ENCODE measurements around the gene PROSER1.
"Not testable (repeated sequence)": the region's sequence is repeated elsewhere in the genome, so short reads cannot be mapped to it uniquely, and the experiment has no call there.

Gene PROSER1

DNA sequence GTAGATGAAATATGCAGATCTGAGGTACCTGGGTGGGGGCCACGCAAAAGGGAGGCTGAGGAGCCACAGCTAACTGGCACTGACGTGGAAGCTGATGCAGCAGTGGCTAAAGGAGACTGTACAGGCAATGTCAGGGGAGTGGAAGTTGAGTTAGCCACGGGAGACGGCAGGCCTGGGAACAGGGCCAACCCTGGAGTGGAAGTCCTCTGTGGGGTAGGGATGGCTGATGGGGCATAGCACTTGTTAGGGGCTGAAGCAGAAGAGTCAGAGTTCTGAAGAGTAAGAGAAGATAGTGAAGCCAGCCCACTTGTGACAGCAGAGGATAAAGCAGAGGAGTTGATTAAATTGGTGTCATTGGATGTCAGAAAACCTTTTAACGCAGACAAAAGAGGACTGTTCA lies 24.4 kb downstream of the PROSER1 start:
- H3K27me3 Mint-ChIP-seq = no peaks in the 10 kb centered on the region
- peaks cover 0 to 2% of the 10 kb centered on the region in 2 donors for H3K4me1 Mint-ChIP-seq
- no peak overlapping the region for H3K4me3 Mint-ChIP-seq
- H3K27ac Mint-ChIP-seq = no peak overlapping the region
- DNase-seq = no peak
- H3K36me3 Mint-ChIP-seq = peaks cover 44 to 63% of the 10 kb centered on the region in 2 donors
- no peak for ATAC-seq (replicated peaks)
- no peaks in the 10 kb centered on the region for H3K9me3 Mint-ChIP-seq

DNA sequence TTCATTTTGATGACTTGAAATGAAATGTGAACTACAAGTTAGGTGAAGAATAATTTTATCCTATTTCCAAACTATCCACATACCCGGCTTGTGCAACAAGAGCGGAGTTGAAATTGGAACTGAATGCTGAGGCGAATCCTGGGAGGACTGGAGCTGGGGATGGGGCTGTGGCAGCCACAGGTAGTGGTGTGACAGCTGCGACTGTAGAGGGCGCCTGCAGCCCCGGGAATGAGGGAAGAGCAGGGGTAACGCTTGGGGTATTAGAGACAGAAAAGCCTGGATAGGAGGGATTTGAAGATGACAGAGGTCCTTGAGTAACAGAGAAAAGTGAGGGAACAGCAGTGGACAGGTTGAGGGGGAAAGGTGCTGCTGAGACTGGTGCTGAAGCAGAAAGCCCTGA lies 25.3 kb downstream of the PROSER1 start:
- H3K9me3 Mint-ChIP-seq = no peaks in the 10 kb centered on the region
- DNase-seq = no peak
- H3K36me3 Mint-ChIP-seq = peaks cover 48 to 62% of the 10 kb centered on the region in 2 donors
- H3K4me3 Mint-ChIP-seq = no peak overlapping the region
- no peak for ATAC-seq (replicated peaks)
- peaks cover 0 to 2% of the 10 kb centered on the region in 2 donors for H3K4me1 Mint-ChIP-seq
- no peaks in the 10 kb centered on the region for H3K27me3 Mint-ChIP-seq
- H3K27ac Mint-ChIP-seq = peak overlapping the region; percentile 14

DNA sequence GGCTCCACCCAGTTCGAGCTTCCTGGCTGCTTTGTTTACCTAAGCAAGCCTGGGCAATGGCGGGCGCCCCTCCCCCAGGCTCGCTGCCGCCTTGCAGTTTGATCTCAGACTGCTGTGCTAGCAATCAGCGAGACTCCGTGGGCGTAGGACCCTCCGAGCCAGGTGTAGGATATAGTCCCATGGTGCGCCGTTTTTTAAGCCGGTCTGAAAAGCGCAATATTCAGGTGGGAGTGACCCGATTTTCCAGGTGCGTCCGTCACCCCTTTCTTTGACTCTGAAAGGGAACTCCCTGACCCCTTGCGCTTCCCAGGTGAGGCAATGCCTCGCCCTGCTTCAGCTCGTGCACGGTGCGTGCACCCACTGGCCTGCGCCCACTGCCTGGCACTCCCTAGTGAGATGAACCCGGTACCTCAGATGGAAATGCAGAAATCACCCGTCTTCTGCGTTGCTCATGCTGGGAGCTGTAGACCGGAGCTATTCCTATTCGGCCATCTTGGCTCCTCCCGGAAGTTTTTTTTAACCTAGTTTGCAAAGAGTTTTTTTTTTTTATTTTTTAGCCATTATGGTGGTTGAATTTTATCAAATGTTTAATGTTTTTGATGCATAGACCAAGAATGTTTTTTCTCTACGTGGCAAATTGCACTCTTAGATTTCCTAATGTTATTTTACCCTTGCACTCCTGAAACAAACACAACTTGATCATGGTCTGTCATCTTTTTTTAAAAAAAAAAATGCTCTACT lies 31.3 kb downstream of the PROSER1 start:
- not testable (repeated sequence) for H3K4me1 Mint-ChIP-seq; H3K27ac Mint-ChIP-seq; H3K4me3 Mint-ChIP-seq; DNase-seq; H3K9me3 Mint-ChIP-seq; H3K27me3 Mint-ChIP-seq; ATAC-seq (replicated peaks)
- peaks cover 19 to 36% of the 10 kb centered on the region in 2 donors for H3K36me3 Mint-ChIP-seq

DNA sequence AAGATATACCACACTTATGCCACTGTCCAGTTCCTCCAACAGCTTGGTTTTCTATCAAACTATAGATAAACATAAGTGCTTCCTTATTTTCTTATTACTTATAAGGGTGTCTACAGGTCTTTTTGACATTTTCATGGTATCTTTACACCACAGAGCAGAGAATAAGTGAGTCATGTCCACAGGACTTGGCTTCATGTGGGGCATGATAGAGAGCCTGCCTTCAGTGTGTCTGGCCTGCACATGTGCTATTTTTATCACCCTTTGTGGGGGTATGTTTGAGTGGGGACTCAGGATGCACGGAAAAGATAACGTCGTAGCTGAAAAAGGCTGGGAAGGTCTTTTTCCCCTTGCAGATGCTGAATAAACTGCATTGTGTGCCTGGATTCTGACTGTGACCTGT lies 39.1 kb downstream of the PROSER1 start:
- Mint-ChIP-seq H3K4me1 (peaks cover 0 to 1% of the 10 kb centered on the region in 2 donors), H3K27me3 (peaks cover 5 to 6% of the 10 kb centered on the region in 2 donors)

DNA sequence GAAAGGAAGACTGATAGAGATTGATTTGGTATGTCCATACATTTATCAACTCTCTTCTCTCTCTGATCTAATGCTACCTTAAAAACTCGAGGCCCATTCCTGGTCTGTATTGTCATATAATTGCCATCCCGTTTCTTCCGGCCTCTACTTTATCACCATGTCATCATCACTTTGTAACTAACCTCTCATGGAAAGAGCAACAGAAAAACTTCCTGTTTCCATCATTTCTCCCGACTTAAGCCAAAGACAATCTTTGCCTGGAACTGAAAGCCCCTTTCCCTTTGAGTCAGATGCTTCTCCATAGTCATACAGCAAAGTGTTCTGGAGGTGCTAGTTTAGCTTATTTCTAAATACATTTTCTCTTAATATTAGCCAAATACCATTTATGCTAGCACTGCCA lies 44.5 kb downstream of the PROSER1 start:
- no peak for DNase-seq
- no peak overlapping the region for H3K4me3 Mint-ChIP-seq
- no peak for ATAC-seq (replicated peaks)
- no peaks in the 10 kb centered on the region for H3K4me1 Mint-ChIP-seq
- H3K27me3 Mint-ChIP-seq = peaks cover 5 to 11% of the 10 kb centered on the region in 2 donors
- no peaks in the 10 kb centered on the region for H3K36me3 Mint-ChIP-seq
- H3K27ac Mint-ChIP-seq = no peak overlapping the region
- H3K9me3 Mint-ChIP-seq = no peaks in the 10 kb centered on the region

More for the DNA sequence above, 39.1 kb downstream of the PROSER1 start:
- Mint-ChIP-seq H3K36me3 (no peaks in the 10 kb centered on the region), H3K27ac (no peak overlapping the region), H3K9me3 (no peaks in the 10 kb centered on the region), H3K4me3 (no peak overlapping the region)
- ATAC-seq (replicated peaks) (no peak), DNase-seq (no peak)

DNA sequence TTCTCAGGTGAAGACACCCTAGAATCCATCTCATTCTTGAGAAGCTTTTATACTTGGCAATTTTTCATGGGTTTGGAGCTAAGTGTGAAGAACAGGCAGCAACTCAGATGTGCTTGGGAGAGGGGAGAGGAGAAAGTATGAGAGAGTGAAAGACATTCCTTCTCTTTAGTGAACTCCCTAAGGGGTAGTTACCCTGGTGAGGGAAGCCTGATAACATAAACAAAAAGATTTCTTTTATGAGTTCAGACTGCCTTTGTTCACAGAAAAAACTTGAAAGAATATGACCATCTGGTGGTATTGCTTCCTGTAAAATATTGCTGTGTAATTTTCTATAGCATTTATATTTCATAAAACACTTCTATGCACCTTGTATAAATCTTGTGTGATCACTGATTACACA lies 47.2 kb downstream of the PROSER1 start, which contains the start of gene STOML3:
TSS of gene STOML3 (minus strand) at position 139 of the 400 bp plus-strand sequence. CDS start at position 29, 110 bp downstream.
- Mint-ChIP-seq H3K27me3 (peaks cover 5 to 8% of the 10 kb centered on the region in 2 donors), H3K9me3 (no peaks in the 10 kb centered on the region), H3K27ac (no peak within 1 kb of the TSS), H3K36me3 (no peaks in the 10 kb centered on the region), H3K4me1 (no peaks in the 10 kb centered on the region), H3K4me3 (no peak within 1 kb of the TSS)
- ATAC-seq (replicated peaks) = no peak
- DNase-seq = no peak

DNA sequence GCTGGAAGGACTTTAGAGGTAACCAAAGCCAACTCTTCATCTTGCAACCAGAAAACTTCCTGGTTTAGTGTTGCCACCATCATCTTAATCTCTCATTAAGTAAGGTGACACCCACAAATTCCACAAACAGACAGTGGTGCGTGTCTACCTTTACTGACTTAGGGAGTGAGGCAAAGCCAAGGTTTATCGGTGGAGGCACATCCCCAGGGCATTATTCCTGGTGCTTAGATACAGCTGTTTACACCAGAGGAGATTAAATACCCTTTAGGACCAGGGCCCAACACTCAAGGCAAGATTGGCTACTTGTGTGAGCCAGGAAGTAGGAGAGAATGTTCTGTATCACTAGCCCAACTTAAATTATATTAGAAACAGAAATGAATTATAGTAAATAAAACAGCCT lies 56.8 kb downstream of the PROSER1 start:
- DNase-seq (no peak), ATAC-seq (replicated peaks) (no peak)
- Mint-ChIP-seq H3K9me3 (peaks cover 11 to 18% of the 10 kb centered on the region in 2 donors), H3K27ac (no peak overlapping the region), H3K27me3 (peaks cover 7 to 10% of the 10 kb centered on the region in 2 donors), H3K4me1 (no peaks in the 10 kb centered on the region), H3K4me3 (no peak overlapping the region), H3K36me3 (no peaks in the 10 kb centered on the region)

DNA sequence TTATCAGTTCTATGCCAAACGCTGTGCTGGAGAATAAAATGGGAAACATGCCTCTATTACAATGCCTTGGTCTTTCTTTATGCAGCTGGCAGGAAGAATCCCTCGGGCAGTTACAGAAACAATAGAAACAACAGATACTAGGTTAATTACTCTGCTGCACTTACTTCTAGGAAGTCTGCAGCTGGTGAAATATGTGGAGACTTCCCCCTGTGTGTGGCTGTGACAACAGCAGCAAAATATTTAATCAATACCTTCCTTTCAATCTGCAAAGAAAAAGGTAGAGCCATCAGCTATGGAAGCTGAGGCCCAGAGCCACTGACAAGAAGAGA lies 57.2 kb downstream of the PROSER1 start:
- H3K4me3 Mint-ChIP-seq = no peak overlapping the region
- no peak for ATAC-seq (replicated peaks)

DNA sequence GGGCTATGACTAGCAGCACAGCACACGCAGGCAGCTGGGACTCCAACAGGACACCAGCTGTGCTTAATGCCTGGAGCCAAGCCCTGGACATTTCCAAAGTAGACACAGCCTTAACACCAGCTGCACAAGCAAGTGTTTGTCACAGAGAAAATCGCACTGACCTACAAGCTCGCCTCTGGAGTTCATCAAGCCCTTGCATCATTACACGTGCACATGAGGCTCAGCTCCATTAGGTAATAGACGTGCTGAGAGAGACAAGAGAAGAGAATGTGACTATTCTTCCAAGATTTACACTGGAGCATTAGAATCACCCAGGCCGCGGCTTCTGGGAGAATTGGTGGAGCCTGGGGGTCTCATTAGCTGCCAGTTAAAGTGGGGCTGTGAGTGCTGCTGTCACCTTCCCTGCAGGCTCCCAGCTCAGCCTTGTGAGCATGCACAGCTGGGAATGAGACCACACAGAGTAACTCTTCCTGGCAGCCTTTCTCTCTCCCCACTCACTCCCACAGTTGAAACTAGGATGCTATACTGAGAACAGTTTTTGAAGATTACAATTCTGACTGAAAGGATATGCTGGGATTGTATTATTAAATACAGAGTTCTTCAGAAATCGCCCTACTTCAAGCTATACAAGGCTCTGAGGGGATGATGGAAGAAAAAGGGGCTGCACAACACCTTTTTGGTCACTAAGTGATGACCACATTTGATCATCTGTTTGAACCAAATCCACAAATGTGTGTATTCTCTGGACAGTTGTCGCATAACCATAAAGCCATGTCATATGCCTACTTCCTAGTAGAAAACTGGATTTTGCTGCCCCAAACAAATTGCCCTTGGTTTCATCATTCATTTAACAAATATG lies 57.8 kb downstream of the PROSER1 start:
- ATAC-seq (replicated peaks) (no peak), DNase-seq (no peak)
- Mint-ChIP-seq H3K36me3 (no peaks in the 10 kb centered on the region), H3K4me3 (no peak overlapping the region), H3K27ac (no peak overlapping the region), H3K27me3 (peaks cover 7 to 10% of the 10 kb centered on the region in 2 donors), H3K9me3 (peaks cover 10 to 18% of the 10 kb centered on the region in 2 donors), H3K4me1 (no peaks in the 10 kb centered on the region)

More for the DNA sequence above, 57.2 kb downstream of the PROSER1 start:
- Mint-ChIP-seq H3K36me3 (no peaks in the 10 kb centered on the region), H3K27ac (no peak overlapping the region), H3K27me3 (peaks cover 7 to 10% of the 10 kb centered on the region in 2 donors), H3K9me3 (peaks cover 11 to 18% of the 10 kb centered on the region in 2 donors), H3K4me1 (no peaks in the 10 kb centered on the region)
- no peak for DNase-seq

DNA sequence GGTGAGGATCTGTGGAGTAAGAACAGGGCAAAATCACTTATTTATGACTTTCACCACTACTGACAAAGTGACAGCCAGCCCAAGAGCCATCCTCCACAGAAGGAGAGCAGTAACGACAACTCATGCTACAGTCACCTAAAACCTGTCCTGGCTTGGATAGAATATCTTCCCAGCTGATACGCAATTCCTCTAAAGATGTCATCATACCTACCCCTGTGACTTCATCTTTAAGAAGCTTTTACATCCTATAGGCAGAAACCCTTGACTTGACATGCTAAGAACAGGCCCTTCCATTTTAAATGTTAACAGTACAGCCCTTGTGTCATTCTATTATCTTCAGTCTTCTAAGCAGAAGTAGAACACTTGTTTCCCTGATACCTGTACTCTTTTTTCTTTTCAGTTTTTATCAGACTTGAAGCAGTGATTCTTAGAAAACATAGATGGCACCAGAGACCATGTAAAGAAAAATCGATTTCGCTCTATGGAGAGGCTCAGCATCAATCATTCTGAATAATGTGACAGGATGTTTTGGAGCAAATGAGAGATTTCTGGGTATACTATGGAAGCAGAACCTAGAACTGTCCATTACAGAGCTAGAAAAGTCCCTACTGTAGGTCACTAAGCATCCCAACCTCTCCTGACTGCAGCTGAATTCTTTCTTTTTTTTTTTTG lies 67.4 kb downstream of the PROSER1 start:
- ATAC-seq (replicated peaks) (no peak), DNase-seq (no peak)
- H3K4me3 Mint-ChIP-seq = no peak overlapping the region
- H3K9me3 Mint-ChIP-seq = no peaks in the 10 kb centered on the region
- H3K4me1 Mint-ChIP-seq = no peaks in the 10 kb centered on the region
- H3K36me3 Mint-ChIP-seq = no peaks in the 10 kb centered on the region
- H3K27me3 Mint-ChIP-seq = peaks cover 0 to 6% of the 10 kb centered on the region in 2 donors
- no peak overlapping the region for H3K27ac Mint-ChIP-seq

DNA sequence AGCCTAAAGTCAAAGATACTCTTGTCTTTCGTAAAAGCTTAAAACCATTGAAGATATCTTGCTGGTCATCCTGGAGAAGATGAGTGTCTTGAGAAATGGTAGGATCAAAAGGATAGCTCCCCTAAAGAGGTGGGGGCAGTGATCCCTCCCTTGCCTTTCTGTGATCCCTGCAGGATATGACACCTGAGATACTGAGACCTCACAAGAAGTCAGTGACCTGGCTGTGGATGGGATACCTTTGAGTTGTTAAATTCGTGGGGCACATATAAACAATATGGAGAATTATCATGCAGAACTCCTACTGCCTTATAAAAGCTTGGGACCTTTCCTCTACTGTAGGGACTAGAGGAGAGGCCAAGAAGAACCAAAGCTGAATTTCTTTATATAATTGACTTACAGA lies 68.7 kb downstream of the PROSER1 start:
- no peaks in the 10 kb centered on the region for H3K4me1 Mint-ChIP-seq
- H3K27me3 Mint-ChIP-seq = peaks cover 0 to 6% of the 10 kb centered on the region in 2 donors
- H3K9me3 Mint-ChIP-seq = no peaks in the 10 kb centered on the region
- no peak overlapping the region for H3K27ac Mint-ChIP-seq
- no peaks in the 10 kb centered on the region for H3K36me3 Mint-ChIP-seq
- ATAC-seq (replicated peaks) (no peak), DNase-seq (no peak)
- H3K4me3 Mint-ChIP-seq = no peak overlapping the region

DNA sequence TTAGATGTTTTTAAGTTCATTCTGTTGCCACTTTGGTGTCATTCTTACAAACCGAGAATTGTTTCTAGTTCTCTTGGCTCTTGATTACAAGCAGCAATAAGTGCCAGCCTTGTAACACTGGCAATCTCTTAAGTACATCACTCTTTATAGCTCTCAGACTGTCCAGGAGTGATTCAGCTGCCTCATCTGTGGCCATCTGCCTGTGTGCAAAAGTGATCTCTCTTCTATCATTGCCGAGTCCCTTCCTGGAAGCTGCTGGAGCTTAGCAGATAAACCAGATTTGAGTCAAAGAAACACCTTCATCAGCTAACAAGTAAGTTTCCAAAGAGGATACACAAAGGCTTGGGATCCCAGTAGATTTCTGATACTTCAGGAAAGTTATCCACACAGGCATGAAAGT lies 70.4 kb downstream of the PROSER1 start:
- H3K36me3 Mint-ChIP-seq = no peaks in the 10 kb centered on the region
- no peaks in the 10 kb centered on the region for H3K4me1 Mint-ChIP-seq
- no peak for DNase-seq

DNA sequence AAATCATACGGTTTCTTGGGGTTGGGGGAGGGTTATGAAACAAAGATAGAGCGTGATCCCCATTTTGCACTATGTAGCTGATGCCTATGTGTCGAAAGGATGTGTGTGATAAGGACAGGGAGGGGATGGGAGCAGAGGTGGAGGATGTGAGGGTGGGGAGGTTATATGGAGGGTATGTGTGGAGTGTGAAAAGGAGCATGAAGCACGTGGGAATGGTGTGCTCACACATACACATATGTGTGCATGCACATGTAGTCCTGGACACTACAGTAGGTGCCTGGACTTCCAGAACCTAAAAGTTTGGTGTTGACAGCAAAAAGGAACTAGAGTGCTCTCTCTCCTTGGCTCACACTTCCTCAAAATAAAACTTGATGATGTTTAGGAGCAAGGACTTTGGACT lies 72.6 kb downstream of the PROSER1 start:
- no peak for DNase-seq
- Mint-ChIP-seq H3K9me3 (peaks cover 0 to 6% of the 10 kb centered on the region in 2 donors), H3K27ac (no peak overlapping the region), H3K27me3 (peaks cover 0 to 7% of the 10 kb centered on the region in 2 donors), H3K36me3 (no peaks in the 10 kb centered on the region), H3K4me3 (no peak overlapping the region), H3K4me1 (no peaks in the 10 kb centered on the region)
- ATAC-seq (replicated peaks) = no peak

More for the DNA sequence above, 70.4 kb downstream of the PROSER1 start:
- Mint-ChIP-seq H3K4me3 (no peak overlapping the region), H3K9me3 (no peaks in the 10 kb centered on the region), H3K27me3 (peaks cover 0 to 6% of the 10 kb centered on the region in 2 donors), H3K27ac (no peak overlapping the region)
- no peak for ATAC-seq (replicated peaks)

DNA sequence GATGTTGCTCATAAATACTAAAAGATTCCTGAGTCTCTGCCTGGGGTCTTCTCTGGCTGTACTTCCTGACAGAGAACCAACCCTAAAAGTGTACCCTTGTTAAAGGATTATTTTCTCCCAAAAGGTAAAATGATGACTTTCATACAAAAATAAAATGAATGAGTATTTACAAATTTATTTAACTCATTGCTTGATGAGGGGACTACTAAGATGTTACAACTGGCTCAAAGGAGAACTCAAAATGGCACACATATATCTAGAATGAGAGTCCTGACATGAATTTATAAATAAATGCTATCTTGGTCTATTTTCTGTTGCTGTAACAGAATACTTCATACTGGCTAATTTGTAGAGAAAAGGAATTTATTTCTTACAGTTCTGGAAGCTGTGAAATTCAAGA lies 77.7 kb downstream of the PROSER1 start:
- DNase-seq (no peak), ATAC-seq (replicated peaks) (no peak)
- Mint-ChIP-seq H3K27me3 (peaks cover 0 to 15% of the 10 kb centered on the region in 2 donors), H3K4me1 (no peaks in the 10 kb centered on the region), H3K36me3 (no peaks in the 10 kb centered on the region), H3K27ac (no peak overlapping the region), H3K9me3 (peaks cover 0 to 8% of the 10 kb centered on the region in 2 donors), H3K4me3 (no peak overlapping the region)
